K562 (cell line): ENCODE measurements around the gene ZNF467. TPM values are rescaled to one million over a fixed set of nuclear protein-coding genes. Genes with fewer than 3 reads are reported as not detected.

Experiments
- ATAC-seq: fragments of 200-7000 bp; cut with Tn5 transposase; 3 replicates; pipeline ENCODE4 v1.9.1; 2020; ENCODE audit warnings: moderate library complexity
- BruUV-seq: library from RNA; stranded (reverse); fragments of 400-500 nt; replicated peaks from 2 replicates; lab custom pipeline; 2021; lab: Mats Ljungman, UMichigan
- CTCF ChIA-PET: fragments of 300-600 bp; formaldehyde crosslinking; extraction: SDS; loops from one replicate; lab custom pipeline; 2021; ENCODE audit warnings: low intra/inter-chr PET ratio; lab: Yijun Ruan, JAX
- POLR2A ChIA-PET: fragments of 300-600, 350-650 bp; sonication (Branson Sonifier 250); formaldehyde crosslinking; extraction: SDS; loops from one replicate; lab custom pipeline; 2021; ENCODE audit warnings: antibody characterized with exemption, inconsistent platforms; lab: Yijun Ruan, JAX
- DNase-seq, 4 experiments: peaks; one replicate each; pipeline versions ENCODE4 v3.0.0 to v3.0.0-alpha.2; 2011 to 2018; ENCODE audit warnings: low spot score in 3 of 4, mixed read lengths in 3 of 4; ENCODE audit errors: extremely low read depth in 1 of 4
- FAIRE-seq: peaks from 2 replicates; lab custom pipeline; 2011; peaks lifted over from hg19 to GRCh38; lab: Jason Lieb, UNC
- H2AFZ ChIP-seq: 2 replicates; pipeline ENCODE4 v1.6.0; 2011; ENCODE audit warnings: low read depth, low read length, control low read depth, inconsistent platforms
- H3K27ac ChIP-seq: fragments of 200-600 bp; 3 replicates; pipeline ENCODE4 v1.8.0; 2011; ENCODE audit warnings: low read depth, mild to moderate bottlenecking, control low read depth, inconsistent platforms, low read length, moderate library complexity, mixed read lengths; ENCODE audit errors: extremely low read depth
- H3K27me3 ChIP-seq, 2 experiments: fragments of 300-600 bp in 1 of 2; 2 replicates in 1 of 2; 3 replicates in 1 of 2; pipeline versions ENCODE4 v1.6.0 to v1.8.0; 2011; ENCODE audit warnings: inconsistent platforms in 2 of 2, low read length in 2 of 2, mild to moderate bottlenecking in 1 of 2, mixed read lengths in 1 of 2, moderate library complexity in 1 of 2; ENCODE audit not compliant: control insufficient read depth in 2 of 2, insufficient read depth in 2 of 2
- H3K36me3 ChIP-seq: fragments of 300-600 bp; 3 replicates; pipeline ENCODE4 v1.8.0; 2011; ENCODE audit warnings: mild to moderate bottlenecking, low read length, inconsistent platforms; ENCODE audit not compliant: control insufficient read depth, insufficient read depth
- H3K4me1 ChIP-seq, 2 experiments: fragments of 200-600 bp in 1 of 2; replicated peaks in 1 of 2; 2 replicates in 1 of 2; 3 replicates in 1 of 2; pipeline versions ENCODE4 v1.5.1 to v1.8.0; 2011; ENCODE audit warnings: inconsistent platforms in 2 of 2, low read length in 2 of 2, mild to moderate bottlenecking in 1 of 2, mixed read lengths in 1 of 2, moderate library complexity in 1 of 2; ENCODE audit not compliant: control insufficient read depth in 2 of 2, insufficient read depth in 2 of 2
- H3K4me2 ChIP-seq: 2 replicates; pipeline ENCODE4 v1.6.1; 2011; ENCODE audit warnings: low read length, control low read depth, inconsistent platforms, mixed read lengths; ENCODE audit not compliant: insufficient read depth
- H3K4me3 ChIP-seq: fragments of 200-600 bp; sonication (generic), shearing (Covaris generic); 2 replicates; pipeline ENCODE4 v1.5.1; 2016; ENCODE audit warnings: control low read depth, inconsistent platforms
- H3K79me2 ChIP-seq: fragments of 200-600 bp; 3 replicates; pipeline ENCODE4 v1.8.0; 2011; ENCODE audit warnings: low read length, inconsistent platforms; ENCODE audit not compliant: control insufficient read depth, insufficient read depth
- H3K9ac ChIP-seq, 2 experiments: 2 replicates each; pipeline versions ENCODE4 v1.6.0 to v1.6.1; 2011; ENCODE audit warnings: low read depth in 2 of 2, low read length in 2 of 2, control low read depth in 1 of 2, inconsistent platforms in 1 of 2, mild to moderate bottlenecking in 1 of 2, mixed read lengths in 1 of 2; ENCODE audit not compliant: insufficient read depth in 1 of 2
- H3K9me1 ChIP-seq: one replicate; pipeline ENCODE4 v1.6.0; 2011; ENCODE audit warnings: inconsistent platforms, mild to moderate bottlenecking, low read length, moderate library complexity; ENCODE audit not compliant: control insufficient read depth, insufficient read depth
- H3K9me3 ChIP-seq: replicated peaks from 2 replicates; pipeline ENCODE4 v1.5.1; 2011; ENCODE audit warnings: low read depth, low read length, inconsistent platforms; ENCODE audit not compliant: control insufficient read depth, insufficient read depth
- H4K20me1 ChIP-seq: replicated peaks from 2 replicates; pipeline ENCODE4 v1.6.1; 2011; ENCODE audit warnings: low read length, inconsistent platforms, mixed read lengths; ENCODE audit not compliant: control insufficient read depth, insufficient read depth
- CBFA2T3 ChIP-seq: fragments of 450-650 bp; IDR thresholded peaks from 2 replicates; pipeline ENCODE4 v1.6.1; 2017
- CHCHD3 ChIP-seq: fragments of 250-450 bp; sonication (Bioruptor Pico); IDR thresholded peaks from 2 replicates; pipeline ENCODE4 v2.1.2; 2022; ENCODE audit warnings: mild to moderate bottlenecking
- E2F6 ChIP-seq, 2 experiments: IDR thresholded peaks; 2 replicates each; pipeline ENCODE4 v1.6.1; 2011; ENCODE audit warnings: borderline replicate concordance in 1 of 2, control low read depth in 1 of 2, low read depth in 1 of 2, low read length in 1 of 2, mild to moderate bottlenecking in 1 of 2, mixed read lengths in 1 of 2, moderate library complexity in 1 of 2; ENCODE audit not compliant: insufficient read depth in 1 of 2, insufficient read length in 1 of 2, poor library complexity in 1 of 2, severe bottlenecking in 1 of 2; ENCODE audit errors: extremely low read depth in 1 of 2
- KDM2B ChIP-seq: fragments of 250-450 bp; sonication (Bioruptor Pico); IDR thresholded peaks from 2 replicates; pipeline ENCODE4 v1.8.0; 2021; ENCODE audit warnings: mild to moderate bottlenecking, moderate library complexity
- KDM5B ChIP-seq: fragments of 200-600 bp; sonication (generic); IDR thresholded peaks from 2 replicates; pipeline ENCODE4 v1.6.1; 2012; ENCODE audit warnings: low read depth, mild to moderate bottlenecking, moderate library complexity, low read length, control low read depth, inconsistent platforms; ENCODE audit not compliant: insufficient replicate concordance
- L3MBTL2 ChIP-seq: fragments of 450-650 bp; IDR thresholded peaks from 2 replicates; pipeline ENCODE4 v1.6.1; 2016; ENCODE audit warnings: mild to moderate bottlenecking, moderate library complexity
- MEF2A ChIP-seq: IDR thresholded peaks from 2 replicates; pipeline ENCODE4 v1.6.1; 2011; ENCODE audit warnings: low read depth, mild to moderate bottlenecking, low read length, moderate library complexity; ENCODE audit not compliant: control insufficient read depth
- MTA3 ChIP-seq: fragments of 450-650 bp; formaldehyde crosslinking; IDR thresholded peaks from 2 replicates; pipeline ENCODE4 v1.6.1; 2017; ENCODE audit warnings: mild to moderate bottlenecking, borderline replicate concordance
- NR2C1 ChIP-seq, 2 experiments: fragments of 450-650 bp; IDR thresholded peaks; 2 replicates each; pipeline ENCODE4 v1.6.1; 2017; ENCODE audit warnings: mild to moderate bottlenecking in 2 of 2, antibody characterized with exemption in 1 of 2, inconsistent platforms in 1 of 2, missing compliant biosample characterization in 1 of 2, missing genetic modification characterization in 1 of 2
- NR2C2 ChIP-seq, 2 experiments: fragments of 200-800 bp in 1 of 2; sonication (Bioruptor generic) in 1 of 2; sonication (generic) in 1 of 2; formaldehyde crosslinking in 1 of 2; IDR thresholded peaks; 2 replicates each; pipeline versions ENCODE4 v1.6.1 to v1.8.0; 2016 to 2022; ENCODE audit warnings: mild to moderate bottlenecking in 1 of 2, missing compliant biosample characterization in 1 of 2, missing genetic modification characterization in 1 of 2, missing genetic modification reagents in 1 of 2
- SAP30 ChIP-seq: fragments of 200-600 bp; sonication (generic); IDR thresholded peaks from 2 replicates; pipeline ENCODE4 v1.6.1; 2012; ENCODE audit warnings: borderline replicate concordance, low read depth, mild to moderate bottlenecking, moderate library complexity, low read length, control low read depth, inconsistent platforms; ENCODE audit not compliant: insufficient read depth, poor library complexity, severe bottlenecking
- SRSF3 ChIP-seq: fragments of 200-400 bp; formaldehyde crosslinking; IDR thresholded peaks from 2 replicates; pipeline ENCODE4 v1.6.1; 2016; ENCODE audit warnings: mild to moderate bottlenecking, low read length, moderate library complexity; ENCODE audit not compliant: insufficient read depth
- USF2 ChIP-seq: sonication (generic); formaldehyde crosslinking; IDR thresholded peaks from 2 replicates; pipeline ENCODE4 v1.5.0; 2020; ENCODE audit warnings: missing genetic modification reagents
- ZFP30 ChIP-seq: fragments of 250-450 bp; sonication (Bioruptor Pico); IDR thresholded peaks from 2 replicates; pipeline ENCODE4 v1.8.0; 2022; ENCODE audit warnings: moderate library complexity, mild to moderate bottlenecking, inconsistent platforms, borderline replicate concordance
- ZNF212 ChIP-seq: fragments of 450-650 bp; formaldehyde crosslinking; IDR thresholded peaks from 2 replicates; pipeline ENCODE4 v1.4.0; 2020; ENCODE audit warnings: mild to moderate bottlenecking
- ZNF3 ChIP-seq: fragments of 250-450 bp; sonication (Bioruptor Pico); IDR thresholded peaks from 2 replicates; pipeline ENCODE4 v1.5.0; 2021; ENCODE audit warnings: mild to moderate bottlenecking, moderate library complexity
- ZNF644 ChIP-seq: fragments of 200-800 bp; sonication (Bioruptor generic); IDR thresholded peaks from 2 replicates; pipeline ENCODE4 v1.6.1; 2016; ENCODE audit warnings: low read depth, missing genetic modification characterization, missing compliant biosample characterization
- ZNF830 ChIP-seq: fragments of 250-450 bp; sonication (Bioruptor Pico); IDR thresholded peaks from 2 replicates; pipeline ENCODE4 v1.5.0; 2021; ENCODE audit warnings: mild to moderate bottlenecking
- WGBS: fragments of 100-300 bp; shearing (Covaris generic); methylation state at CpG from one replicate; pipeline ENCODE4 v1.1.6; 2016; ENCODE audit warnings: low coverage, mixed read lengths; ENCODE audit not compliant: insufficient coverage; ENCODE audit errors: missing lambda C conversion rate; 5-methylcytosine and 5-hydroxymethylcytosine counted together
- in situ Hi-C: fragments of 300-500 bp; cut with MboI; formaldehyde crosslinking; loops from 4 replicates; pipeline ENCODE4 v1.15.0; 2018; ENCODE audit warnings: inconsistent platforms, mixed read lengths
- intact Hi-C: fragments of 100-400 bp; cut with micrococcal nuclease; formaldehyde crosslinking; loops from 2 replicates; pipeline ENCODE4 v1.14.2; 2022
- polyA plus RNA-seq, 8 experiments: library from polyadenylated mRNA; depleted of rRNA in 4 of 8; stranded (reverse) in 5 of 8; unstranded in 3 of 8; fragments of >200 nt; fragmentation: Nextera tagmentation in 2 of 8; fragmentation: Illumina TruSeq in 1 of 8; extraction: Ambion mirVana in 2 of 8; extraction: Trizol in 1 of 8; gene quantifications; 2 replicates each; pipeline versions ENCODE4 v1.2.1 to v1.2.3, GENCODE V29; 2011 to 2014; ENCODE audit warnings: inconsistent platforms in 1 of 8, missing spikeins in 1 of 8
- total RNA-seq, 7 experiments: library from RNA; depleted of rRNA in 6 of 7; stranded (reverse); fragments of >200 nt in 6 of 7; fragmentation: Illumina TruSeq in 2 of 7; extraction: Trizol in 2 of 7; gene quantifications; 2 replicates each; pipeline versions ENCODE4 v1.2.1 to v1.2.3, GENCODE V29; 2011 to 2021; ENCODE audit warnings: low replicate concordance in 1 of 7

The ZNF467 gene
- total and polyA plus RNA-seq, 9 of the 15 experiments (the other 6 are each of a cell fraction or from before 2014, with no cell fraction given) = 0.32 to 14.2 (median 1.7) TPM

DNA sequence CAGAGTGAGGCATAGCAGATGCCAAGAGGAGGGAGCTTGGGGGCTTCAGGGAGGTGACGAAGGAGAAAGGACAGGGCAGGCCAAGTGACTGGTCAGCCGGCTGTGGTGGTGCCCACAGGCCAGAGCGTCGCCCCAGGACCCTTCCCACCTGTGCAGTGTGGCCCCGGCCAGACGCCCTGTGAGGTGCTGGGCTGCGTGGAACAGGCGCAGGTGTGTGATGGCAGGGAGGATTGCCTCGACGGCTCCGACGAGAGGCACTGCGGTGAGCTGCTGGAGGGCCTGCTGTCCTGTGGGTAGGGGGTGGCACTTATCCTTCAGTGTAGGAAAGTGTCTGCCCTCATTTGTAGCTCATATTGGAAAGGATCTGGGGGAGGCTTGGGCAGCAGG lies 26.8 kb upstream of the ZNF467 start:
- in situ Hi-C loops (no loop called here), intact Hi-C loops (no loop called here)
- TF ChIP-seq SRSF3 (no peak), SAP30 (no peak), MTA3 (no peak), ZFP30 (CRISPR knock-in tag) (no peak), NR2C1 (IDR thresholded peaks at IDR 0.05) (no peak), NR2C1 (tag; IDR thresholded peaks at IDR 0.05) (no peak), ZNF830 (CRISPR knock-in tag) (no peak), E2F6 (IDR thresholded peaks at IDR 0.05; ENCODE audit: borderline replicate concordance in 1 of 2, extremely low read depth in 1 of 2, insufficient read depth in 1 of 2, insufficient read length in 1 of 2, low read depth in 1 of 2, low read length in 1 of 2, poor library complexity in 1 of 2, severe bottlenecking in 1 of 2) (no peak), ZNF644 (tag) (no peak), CHCHD3 (CRISPR knock-in tag) (no peak), KDM5B (no peak), L3MBTL2 (no peak), USF2 (CRISPR knock-in tag) (no peak), CBFA2T3 (no peak), NR2C2 (CRISPR knock-in tag; IDR thresholded peaks at IDR 0.05) (no peak), NR2C2 (tag; IDR thresholded peaks at IDR 0.05) (no peak), KDM2B (no peak), ZNF212 (CRISPR knock-in tag) (no peak), ZNF3 (CRISPR knock-in tag) (no peak), MEF2A (no peak)
- H3K4me3 ChIP-seq = no peak overlapping the region
- CTCF ChIA-PET = interaction anchor here (1.5 kb wide), 1 partner anchor 137 kb away, joined by 4 read pairs; no protein-coding TSS in a partner anchor
- H2AFZ ChIP-seq = no peak overlapping the region
- H3K27ac ChIP-seq = no peak overlapping the region
- peaks cover 0 to 47% of the 10 kb centered on the region in 2 experiments; a peak in 2 of 5 replicates for H3K4me1 ChIP-seq
- peak overlapping the region in 1 of 2 experiments; percentile 11; a peak in 1 of 4 replicates for H3K9ac ChIP-seq
- H3K9me3 ChIP-seq = no peaks in the 10 kb centered on the region
- ATAC-seq = no peak
- POLR2A ChIA-PET = no interaction called here
- FAIRE-seq = no peak
- WGBS = 31% methylated on average over 13 of the region's 13 CpGs
- H4K20me1 ChIP-seq = no peaks in the 10 kb centered on the region
- no peaks in the 10 kb centered on the region for H3K9me1 ChIP-seq
- H3K36me3 ChIP-seq = no peaks in the 10 kb centered on the region
- no TSS peak for BruUV-seq
- no peaks in the 10 kb centered on the region for H3K79me2 ChIP-seq
- H3K4me2 ChIP-seq = no peak overlapping the region
- DNase-seq = no peak
- H3K27me3 ChIP-seq = peaks cover 7 to 44% of the 10 kb centered on the region in 2 experiments; a peak in 3 of 5 replicates
